SW480 (cell line): ENCODE results near the gene OR5AN1.
"Not testable (repeated sequence)": the region's sequence is repeated elsewhere in the genome, so short reads cannot be mapped to it uniquely, and the experiment has no call there.

Experiments used
- DNase-seq: peaks from one replicate; pipeline ENCODE4 v3.0.0-alpha.2; 2016; ENCODE audit warnings: low spot score

OR5AN1 gene, protein sequence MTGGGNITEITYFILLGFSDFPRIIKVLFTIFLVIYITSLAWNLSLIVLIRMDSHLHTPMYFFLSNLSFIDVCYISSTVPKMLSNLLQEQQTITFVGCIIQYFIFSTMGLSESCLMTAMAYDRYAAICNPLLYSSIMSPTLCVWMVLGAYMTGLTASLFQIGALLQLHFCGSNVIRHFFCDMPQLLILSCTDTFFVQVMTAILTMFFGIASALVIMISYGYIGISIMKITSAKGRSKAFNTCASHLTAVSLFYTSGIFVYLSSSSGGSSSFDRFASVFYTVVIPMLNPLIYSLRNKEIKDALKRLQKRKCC

DNA sequence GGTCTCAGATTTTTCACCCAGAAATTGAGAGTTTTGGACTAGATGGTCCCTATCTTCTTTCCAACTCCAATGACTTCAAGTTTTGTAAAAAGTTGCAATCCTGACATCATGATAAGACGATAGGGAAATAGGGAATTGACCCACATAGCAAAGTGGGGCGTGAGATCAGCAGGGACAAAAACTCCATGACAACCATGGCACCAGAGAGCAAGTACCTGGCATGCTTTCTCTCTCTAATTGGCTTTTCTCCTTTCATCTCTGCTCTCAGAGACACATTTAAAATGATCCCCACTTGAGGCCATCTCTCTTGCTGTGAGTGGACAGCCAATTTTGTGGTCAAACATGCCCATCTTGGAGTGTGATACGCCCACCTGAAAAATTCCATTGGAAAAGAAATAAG is at the start of gene OR5AN1:
Gene OR5AN1 (plus strand): TSS at position 301 of the 400 bp plus-strand sequence. CDS start 5,564 bp downstream, outside the sequence.
- DNase-seq: no peak

DNA sequence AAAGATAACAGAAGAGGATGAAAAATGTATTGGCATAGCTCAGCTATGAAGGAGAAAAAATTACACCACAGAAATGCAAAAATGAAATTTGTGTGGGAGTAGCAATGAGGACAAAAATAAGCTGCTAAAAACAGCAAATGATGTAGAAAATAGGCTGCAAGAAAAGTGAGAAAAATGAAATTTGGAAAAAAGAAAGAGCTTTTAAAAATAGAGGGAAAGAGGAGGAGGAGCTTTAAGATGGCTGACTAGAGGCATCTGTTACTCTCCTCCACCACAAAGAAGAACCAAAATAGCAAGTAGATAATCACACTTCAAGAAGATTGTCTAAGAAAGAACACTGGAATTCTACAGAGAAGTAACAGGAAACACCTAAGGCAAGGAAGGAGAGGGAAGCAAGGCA is 23.7 kb upstream of the OR5AN1 start:
- DNase-seq: no peak

- DNase-seq: no peak
Observed at GRCh38 chr11:59336176-59336575, 22.5 kb upstream of the OR5AN1 start.

DNA sequence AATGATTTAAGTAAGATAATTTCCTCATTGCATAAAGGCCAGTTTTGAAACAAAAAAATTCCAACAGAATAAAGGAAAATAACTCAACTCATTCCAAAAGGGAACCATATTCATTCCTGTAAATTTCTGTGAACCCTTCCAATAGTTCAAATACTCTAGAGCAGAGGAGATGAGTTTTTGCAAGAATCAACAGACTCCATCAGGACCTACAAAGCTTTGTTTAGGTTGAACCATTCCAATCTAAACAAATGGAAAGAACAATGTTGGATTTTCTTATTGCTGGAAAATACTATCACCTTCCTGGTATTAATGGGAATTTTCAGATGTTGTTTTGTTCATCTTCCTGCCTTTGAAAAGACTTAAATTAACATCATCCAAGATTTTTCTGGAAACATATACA is 21.8 kb upstream of the OR5AN1 start:
- no peak for DNase-seq

GRCh38 chr11:59349657-59350056 is 9.0 kb upstream of the OR5AN1 start:
- DNase-seq: not testable (repeated sequence)

- DNase-seq: no peak
Observed at GRCh38 chr11:59355226-59355625, 3.5 kb upstream of the OR5AN1 start.

- no peak for DNase-seq
Observed at GRCh38 chr11:59356561-59356960, 2.1 kb upstream of the OR5AN1 start.

- DNase-seq: no peak
Observed at GRCh38 chr11:59358020-59358419, 675 bp upstream of the OR5AN1 start.

- DNase-seq: no peak
Observed at GRCh38 chr11:59365232-59366018, 6.7 kb downstream of the OR5AN1 start.

- DNase-seq: no peak
Observed at GRCh38 chr11:59368238-59369022, 9.7 kb downstream of the OR5AN1 start.

- not testable (repeated sequence) for DNase-seq
Observed at GRCh38 chr11:59372324-59372723, 13.6 kb downstream of the OR5AN1 start.

DNA sequence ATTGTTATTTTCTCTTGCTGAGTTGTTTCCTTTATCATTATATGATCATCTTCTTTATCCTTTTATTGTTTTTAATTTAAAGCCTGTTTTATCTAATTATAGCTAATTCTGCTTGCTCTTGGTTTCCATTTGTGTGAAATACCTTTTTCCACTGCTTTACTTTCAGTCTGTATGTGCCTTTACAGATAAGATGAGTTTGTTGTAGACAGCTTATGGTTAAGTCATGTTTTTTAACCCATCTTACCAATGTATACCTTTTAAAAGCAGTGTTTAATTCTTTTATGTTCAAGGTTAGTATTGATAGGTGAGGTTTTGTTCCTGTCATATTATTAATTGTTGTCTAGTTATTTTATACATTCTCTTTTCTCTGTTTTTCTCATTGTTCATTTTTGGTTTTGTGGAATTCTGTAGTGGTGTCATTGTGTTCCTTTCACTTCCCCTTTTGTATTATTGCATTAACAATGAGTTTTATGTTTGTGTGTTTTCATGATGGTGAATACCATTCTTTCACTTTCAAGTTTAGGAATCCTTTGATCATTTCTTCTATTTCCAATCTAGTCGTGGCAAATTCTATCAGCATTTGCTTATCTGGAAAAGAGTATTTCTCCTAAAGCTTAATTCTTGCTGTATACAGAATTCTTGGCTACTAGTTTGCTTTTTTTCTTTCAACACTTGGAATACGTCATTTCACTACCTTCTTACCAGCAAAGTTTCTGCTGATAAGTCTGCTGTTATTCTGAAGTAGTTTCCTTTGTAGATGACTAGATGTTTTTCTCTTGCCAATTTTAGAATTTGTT is 21.8 kb downstream of the OR5AN1 start:
- no peak for DNase-seq

- no peak for DNase-seq
Observed at GRCh38 chr11:59394186-59394585, 35.5 kb downstream of the OR5AN1 start.

- DNase-seq: no peak
Observed at GRCh38 chr11:59400461-59401261, 42.0 kb downstream of the OR5AN1 start.

- DNase-seq: no peak
Observed at GRCh38 chr11:59401262-59401552, 42.5 kb downstream of the OR5AN1 start.

DNA sequence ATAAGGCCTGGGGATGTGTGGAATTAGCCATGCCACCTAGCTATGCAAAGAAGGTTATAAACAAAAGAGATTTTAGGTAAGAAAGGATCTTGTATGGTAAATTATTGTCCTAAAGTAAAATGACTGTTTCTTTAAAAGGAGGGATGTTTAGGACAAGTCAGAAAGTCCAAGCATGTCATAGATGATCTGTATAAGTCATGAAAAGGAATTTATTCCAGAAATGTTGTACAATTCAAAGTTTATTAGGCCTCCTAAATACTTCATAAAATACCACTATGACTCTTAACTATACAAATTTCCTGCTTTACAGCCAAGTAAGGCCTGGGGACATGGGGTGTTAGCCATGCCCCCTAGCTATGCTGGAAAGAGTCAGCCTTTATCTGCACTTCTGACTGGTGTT is 44.9 kb downstream of the OR5AN1 start:
- no peak for DNase-seq

DNA sequence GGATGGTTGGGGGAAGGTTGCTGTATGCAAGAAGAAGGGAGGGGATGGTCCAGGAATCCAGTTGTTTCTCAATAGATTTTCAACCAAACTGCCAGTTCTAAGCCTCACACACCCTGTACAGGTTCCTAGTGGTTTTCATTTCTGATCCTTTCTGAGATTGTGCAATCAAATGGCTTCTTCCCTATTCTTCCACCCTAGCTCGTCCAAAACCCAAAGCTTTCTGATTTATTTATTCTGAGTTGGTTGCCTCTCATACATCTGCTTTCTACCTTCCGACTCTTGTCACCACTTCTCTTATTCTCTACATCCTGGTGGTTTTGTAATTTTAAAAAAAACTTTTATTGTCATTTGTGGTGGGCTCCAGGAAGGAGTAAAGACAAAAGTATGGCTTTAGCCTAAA is 55.0 kb downstream of the OR5AN1 start:
- no peak for DNase-seq

GRCh38 chr11:59415111-59415510 is 56.4 kb downstream of the OR5AN1 start:
- no peak for DNase-seq

GRCh38 chr11:59416613-59417012 is 57.9 kb downstream of the OR5AN1 start:
- no peak for DNase-seq

GRCh38 chr11:59417023-59417422 is 58.3 kb downstream of the OR5AN1 start:
- no peak for DNase-seq

- no peak for DNase-seq
Observed at GRCh38 chr11:59418156-59418555, 59.5 kb downstream of the OR5AN1 start.
